LoVo (cell line): ENCODE data around the gene PLCB3.
"Not testable (repeated sequence)": the region's sequence is repeated elsewhere in the genome, so short reads cannot be mapped to it uniquely, and the experiment has no call there.

Experiments
- DNase-seq: peaks from one replicate; pipeline ENCODE4 v3.0.0-alpha.2; 2016; ENCODE audit warnings: low spot score

The PLCB3 gene

GRCh38 chr11:64305075-64305690 lies 53.9 kb downstream of the PLCB3 start, which contains the start of gene ESRRA:
Gene ESRRA (plus strand): TSS chr11:64305524. CDS start chr11:64307180, 1,656 bp downstream.
- DNase-seq: peak; percentile 99

GRCh38 chr11:64305691-64306562 lies 54.6 kb downstream of the PLCB3 start:
- peak; percentile 81 for DNase-seq

GRCh38 chr11:64306563-64306875 lies 55.2 kb downstream of the PLCB3 start:
- DNase-seq: no peak

- no peak for DNase-seq
Measured at GRCh38 chr11:64306876-64307622, 55.7 kb downstream of the PLCB3 start.

GRCh38 chr11:64307795-64308194 lies 56.5 kb downstream of the PLCB3 start:
- not testable (repeated sequence) for DNase-seq

- no peak for DNase-seq
Measured at GRCh38 chr11:64312947-64313346, 61.6 kb downstream of the PLCB3 start.

- no peak for DNase-seq
Measured at GRCh38 chr11:64313491-64314145, 62.3 kb downstream of the PLCB3 start.

GRCh38 chr11:64314146-64314804 lies 62.9 kb downstream of the PLCB3 start:
- no peak for DNase-seq

- no peak for DNase-seq
Measured at GRCh38 chr11:64314805-64315561, 63.7 kb downstream of the PLCB3 start.

- not testable (repeated sequence) for DNase-seq
Measured at GRCh38 chr11:64315667-64316526, 64.6 kb downstream of the PLCB3 start.

- DNase-seq: peak; percentile 73
Measured at GRCh38 chr11:64316672-64317324, 65.5 kb downstream of the PLCB3 start.

- peak; percentile 98 for DNase-seq
Measured at GRCh38 chr11:64317325-64317960, 66.1 kb downstream of the PLCB3 start, which contains the start of gene TRMT112. Gene TRMT112 (minus strand): TSS chr11:64317559. CDS start chr11:64317526, 33 bp downstream.

GRCh38 chr11:64317961-64318765 lies 66.8 kb downstream of the PLCB3 start, which contains the start of gene PRDX5:
Gene PRDX5 (plus strand): TSS chr11:64318121. CDS start chr11:64318216, 95 bp downstream.
- DNase-seq: peak; percentile 98
